Glomerular endothelial cell (primary cell): ENCODE measurements around the gene BBX. TPM values are rescaled to one million over a fixed set of nuclear protein-coding genes. Genes with fewer than 3 reads are reported as not detected.

ENCODE experiments used
- DNase-seq: peaks from one replicate; pipeline ENCODE4 v3.0.0-alpha.2; 2011; ENCODE audit warnings: low read depth, low spot score; ENCODE audit errors: extremely low read depth
- total RNA-seq: library from RNA; depleted of rRNA; stranded (reverse); fragments of >200 nt; gene quantifications from 2 replicates; pipeline ENCODE4 v1.2.3, GENCODE V29; 2015

BBX gene
- total RNA-seq, 1 donor from 2014 or later = 42.0 TPM

DNA sequence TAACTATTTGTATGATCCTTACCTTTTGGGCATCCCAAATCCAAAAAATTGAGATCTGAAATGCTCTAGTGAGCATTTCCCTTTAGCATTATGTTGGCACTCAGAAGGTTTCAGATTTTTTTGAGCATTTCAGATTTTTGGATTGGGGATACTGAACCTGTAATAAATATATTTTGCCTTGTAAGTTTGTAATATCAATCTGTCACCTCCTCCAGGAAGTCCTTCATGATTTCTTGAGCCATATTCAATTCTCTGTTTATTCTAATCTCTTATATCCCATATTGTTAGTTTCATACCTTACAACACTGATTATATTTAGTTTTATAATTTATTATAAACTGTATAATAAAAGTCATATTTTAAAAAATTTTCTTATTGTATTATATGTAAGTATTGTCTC lies 215.2 kb downstream of the BBX start:
- no peak for DNase-seq

DNA sequence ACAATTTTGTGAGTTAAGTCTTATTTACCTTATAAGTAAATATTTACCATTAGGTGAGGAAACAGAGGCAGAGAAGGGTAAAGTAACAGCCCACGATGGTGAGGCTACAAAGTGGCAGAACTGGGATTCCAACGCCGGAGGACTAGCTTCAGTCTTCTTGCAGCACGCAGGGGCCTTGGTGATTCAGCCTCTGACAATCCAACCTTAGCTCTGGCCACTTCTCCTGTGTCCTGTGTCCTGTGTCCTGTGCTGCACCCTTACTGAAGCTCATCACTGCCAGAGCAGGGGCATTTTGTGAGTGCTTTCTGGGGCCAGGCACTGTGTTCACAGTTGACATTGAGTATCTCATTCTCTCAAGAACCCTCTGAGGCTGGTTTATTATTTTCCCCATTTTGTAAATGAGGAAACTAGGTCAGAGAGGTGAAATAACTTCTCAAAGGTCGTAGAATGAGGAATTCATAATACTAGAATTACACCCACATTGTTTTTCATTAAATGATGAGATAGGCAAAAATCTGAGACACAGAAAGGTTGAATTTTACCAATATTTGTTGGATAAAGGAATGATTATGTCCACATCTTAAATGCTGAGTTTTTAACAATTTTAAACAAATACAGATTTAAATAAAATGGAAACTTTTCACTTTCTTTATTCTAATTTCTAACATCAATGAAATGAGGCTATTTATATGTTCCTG lies 215.9 kb downstream of the BBX start:
- no peak for DNase-seq

DNA sequence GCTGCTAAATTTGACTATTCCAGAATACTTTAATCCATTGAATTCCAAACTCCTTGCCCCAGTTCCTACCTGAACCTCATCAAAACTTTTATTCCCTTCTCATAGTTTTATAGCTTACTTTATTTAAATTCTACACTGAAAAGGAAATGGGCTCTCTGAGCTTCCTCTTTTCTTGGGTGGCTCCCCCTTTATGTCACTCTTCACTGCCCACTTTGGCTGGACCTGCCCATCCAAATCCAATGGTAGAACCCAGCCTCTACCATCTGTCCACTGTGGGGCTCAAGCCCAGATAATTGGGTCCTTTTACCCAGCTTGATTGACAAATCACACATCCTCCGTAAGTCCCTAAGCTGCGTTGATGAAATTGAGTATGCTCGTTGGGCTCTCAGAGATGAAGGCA lies 216.5 kb downstream of the BBX start:
- DNase-seq = no peak

DNA sequence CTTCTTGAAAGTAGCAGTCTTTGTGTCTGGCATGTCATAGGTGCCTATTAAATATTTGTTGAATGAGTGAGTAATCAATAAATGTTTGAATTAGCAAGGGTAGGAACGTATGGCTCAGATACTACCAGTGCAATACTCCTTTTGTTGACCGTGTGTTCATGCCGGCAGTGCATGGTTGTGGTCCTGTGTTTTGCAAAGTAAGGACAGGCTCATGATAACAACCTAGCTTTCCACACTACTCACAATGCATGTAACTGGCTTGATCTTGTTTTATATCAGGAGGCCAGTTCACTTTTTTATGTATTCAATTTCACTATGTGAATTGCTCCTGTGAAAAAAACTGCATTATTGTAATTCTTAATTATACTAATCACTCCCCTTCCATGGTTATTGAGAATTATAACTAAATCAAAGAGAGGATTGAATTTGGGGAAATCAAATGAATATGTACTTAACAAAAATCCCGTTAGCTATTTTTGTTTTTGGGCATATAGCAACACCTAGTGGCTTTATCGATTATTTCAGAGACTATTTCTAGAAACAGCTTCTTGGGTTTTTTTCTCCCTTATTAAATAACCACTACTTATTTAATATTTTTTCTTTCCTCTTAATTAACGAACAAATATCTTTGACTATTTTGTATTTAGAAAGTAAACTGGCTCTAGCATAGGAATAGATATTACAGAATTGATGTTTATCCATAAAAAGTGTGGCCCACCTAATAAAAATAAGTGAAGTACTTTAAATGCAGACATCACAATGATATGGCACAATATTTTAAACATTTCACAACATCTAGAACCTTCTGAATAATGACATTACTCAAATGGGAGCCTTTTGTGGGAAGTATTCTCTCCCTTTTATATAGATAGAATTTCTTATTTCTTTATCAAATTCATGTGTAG lies 218.5 kb downstream of the BBX start:
- DNase-seq = peak; percentile 25

DNA sequence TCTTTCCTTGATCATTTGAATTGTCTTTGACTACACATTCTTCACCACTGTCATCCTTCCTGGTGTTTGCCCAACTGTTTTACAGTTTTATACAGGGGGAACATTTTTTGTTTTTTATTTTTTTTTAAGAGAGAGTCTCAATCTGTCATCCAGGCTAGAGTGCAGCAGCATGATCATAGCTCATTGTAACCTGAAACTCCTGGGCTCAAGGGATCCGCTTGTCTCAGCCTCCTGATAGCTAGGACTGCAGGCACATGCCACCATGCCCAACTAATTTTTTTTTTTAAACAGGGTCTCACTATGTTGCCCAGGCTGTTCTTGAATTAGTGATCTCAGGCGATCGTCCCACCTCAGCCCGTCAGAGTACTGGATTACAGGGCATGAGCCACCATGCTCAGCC lies 222.6 kb downstream of the BBX start:
- no peak for DNase-seq

DNA sequence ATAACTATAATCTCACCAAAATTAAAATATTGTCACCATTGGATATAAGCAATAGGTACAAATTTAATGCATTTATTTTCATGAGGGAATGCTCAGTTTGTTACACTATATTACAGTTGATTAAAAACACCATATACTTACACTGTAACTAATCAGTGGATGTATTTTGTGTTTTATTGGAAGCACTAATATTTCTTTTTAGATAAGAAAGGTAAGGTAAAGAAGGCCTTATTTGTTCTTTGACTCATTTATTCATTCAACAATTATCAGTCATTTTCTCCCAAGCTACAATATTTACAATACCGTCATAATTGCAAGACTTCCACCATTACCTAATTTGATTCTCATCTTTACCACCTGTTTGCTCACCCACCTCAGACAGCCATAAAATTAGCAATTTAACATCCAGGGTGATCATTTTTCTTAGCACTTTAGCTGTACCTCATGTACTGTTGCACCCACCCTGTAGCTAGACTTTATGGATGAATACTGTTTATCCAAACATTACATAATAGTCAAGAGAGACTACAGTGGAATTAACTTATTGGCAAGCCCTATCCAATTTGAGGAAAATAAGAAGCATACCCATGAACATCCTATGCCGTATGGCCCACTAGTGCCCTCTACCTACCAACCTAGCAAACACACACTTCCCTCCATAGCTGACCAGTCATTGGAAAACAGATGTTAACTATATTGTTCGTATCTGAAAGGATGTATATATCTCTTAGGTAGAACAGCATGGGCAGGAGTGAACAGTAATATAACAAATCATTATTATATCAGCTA lies 229.6 kb downstream of the BBX start:
- no peak for DNase-seq

DNA sequence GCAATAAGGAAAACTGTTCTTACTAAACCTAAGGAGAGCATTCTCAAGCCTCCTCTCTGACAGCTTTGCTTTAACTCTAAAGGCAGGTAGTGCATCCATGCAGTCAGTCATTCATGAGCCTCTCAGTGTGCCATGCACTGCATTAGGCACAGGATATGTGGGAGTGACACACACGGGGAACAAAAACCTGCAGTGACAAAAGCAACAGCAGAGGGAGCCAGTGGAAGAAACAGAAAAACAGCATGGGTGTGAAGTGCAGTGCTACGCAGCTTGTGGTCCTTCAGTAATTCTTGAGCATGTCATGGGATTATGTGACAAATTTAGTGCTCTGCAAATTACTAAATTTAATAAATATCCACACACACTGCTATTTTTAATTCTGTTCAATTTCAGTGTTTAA lies 230.7 kb downstream of the BBX start:
- DNase-seq = no peak

DNA sequence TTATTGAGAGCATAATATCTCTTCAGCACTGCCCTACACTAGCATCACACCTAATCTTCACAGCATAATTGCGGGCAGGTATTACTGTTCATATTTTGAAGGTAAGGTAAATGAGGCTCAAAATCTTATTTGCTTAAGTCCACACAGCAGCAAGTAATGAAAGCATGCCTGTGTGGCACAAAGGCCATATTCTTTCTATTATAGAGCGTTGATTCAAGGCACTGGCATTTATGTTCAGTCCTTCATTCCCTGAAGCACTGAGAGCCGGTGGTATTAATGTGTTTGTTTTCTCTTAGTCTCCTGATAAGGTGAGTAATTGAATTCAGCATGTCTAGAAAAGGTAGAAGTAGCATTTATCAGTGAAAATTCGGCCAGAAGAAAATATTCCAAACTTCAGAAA lies 231.2 kb downstream of the BBX start:
- DNase-seq = no peak

DNA sequence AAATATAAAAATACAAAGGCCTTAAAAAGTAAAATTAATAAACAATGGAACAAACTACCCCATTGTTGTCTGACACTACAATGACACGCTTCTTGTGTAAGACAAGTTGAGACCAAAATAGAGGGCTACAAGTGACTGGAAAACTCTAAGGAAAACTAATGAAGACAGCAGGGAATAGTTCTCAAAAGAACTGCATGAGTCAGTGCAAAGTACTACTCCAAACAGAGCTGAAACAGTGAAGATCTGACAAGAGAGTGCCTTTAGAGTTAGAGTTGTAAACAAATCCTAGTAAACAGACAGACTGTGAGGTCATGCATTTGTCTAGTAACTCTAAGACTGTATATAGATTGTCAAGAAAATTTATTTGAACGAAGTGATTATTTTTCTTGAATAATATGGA lies 233.9 kb downstream of the BBX start:
- no peak for DNase-seq

DNA sequence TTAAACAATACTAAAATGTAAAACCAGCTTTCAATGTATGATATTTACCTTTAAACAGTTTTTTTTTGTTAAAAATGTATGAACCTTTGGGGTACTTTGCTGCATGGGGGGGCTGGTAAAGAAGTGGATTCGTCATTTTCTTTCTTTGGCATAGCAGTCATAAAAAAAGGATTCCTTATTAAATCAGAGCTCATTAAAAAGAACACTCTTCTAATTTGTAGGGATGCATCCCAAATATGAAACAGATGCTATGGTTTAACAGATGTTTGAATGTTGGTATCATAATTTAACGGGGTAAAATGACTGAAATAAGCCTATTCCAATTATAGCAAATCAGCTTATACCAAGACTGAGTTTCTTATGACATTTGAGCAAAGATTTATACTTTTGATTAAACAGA lies 234.4 kb downstream of the BBX start:
- DNase-seq = no peak

DNA sequence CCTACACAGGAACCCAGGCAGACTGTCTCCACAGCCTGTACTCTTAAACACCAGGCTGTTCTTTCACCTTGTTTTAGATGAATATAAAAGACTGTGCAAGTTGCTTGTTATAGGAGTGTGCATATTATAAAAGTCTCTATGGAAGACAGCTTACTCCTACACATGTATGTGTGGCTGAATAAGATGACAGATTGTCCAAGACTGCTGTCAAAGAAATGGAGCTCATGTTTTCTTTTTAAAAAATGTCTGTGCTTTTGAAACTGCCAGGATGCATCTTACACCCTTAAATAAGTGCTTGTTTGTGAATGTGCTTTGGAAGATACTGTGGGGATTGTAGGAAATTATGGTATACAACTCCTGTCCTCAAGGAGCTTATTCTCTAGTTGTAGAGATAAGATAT lies 237.4 kb downstream of the BBX start:
- DNase-seq = no peak

DNA sequence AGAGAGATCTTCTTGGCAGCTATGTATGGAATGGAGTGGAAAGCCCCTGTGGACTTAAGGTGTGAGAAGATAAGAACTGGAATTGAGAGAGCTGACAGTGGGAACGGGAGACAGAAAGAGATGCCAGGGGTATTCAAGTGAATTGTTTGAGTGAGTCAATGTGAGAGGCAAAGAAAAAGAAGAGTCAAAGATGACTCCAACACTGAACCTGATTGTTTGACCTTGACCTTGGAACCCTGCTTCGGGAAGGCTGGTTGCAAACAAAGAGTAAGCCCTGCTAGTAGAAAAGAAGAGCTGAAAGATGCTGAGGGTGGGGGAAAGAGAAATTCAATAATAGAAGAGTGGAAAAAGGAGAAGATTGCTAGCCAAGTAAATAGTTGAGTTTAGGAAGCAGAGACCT lies 238.6 kb downstream of the BBX start:
- no peak for DNase-seq

DNA sequence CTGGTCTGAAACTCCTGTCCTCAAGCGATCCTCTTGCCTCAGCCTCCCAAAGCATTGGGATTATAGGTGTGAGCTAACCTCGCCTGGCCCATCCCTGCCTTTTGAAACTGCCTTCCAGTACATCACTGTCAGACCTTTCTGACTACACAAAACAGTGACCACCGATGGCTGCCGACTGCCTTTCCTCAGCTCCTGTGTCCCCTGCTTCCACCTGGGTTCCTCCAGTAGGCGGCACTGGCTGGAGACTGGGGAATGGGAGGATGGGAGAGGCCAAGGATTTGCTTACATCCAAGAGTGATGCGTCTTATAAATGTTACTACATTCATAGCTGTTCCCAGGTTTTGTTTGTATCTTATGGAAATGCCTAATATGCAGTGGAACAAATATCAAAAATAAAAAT lies 242.8 kb downstream of the BBX start:
- no peak for DNase-seq

DNA sequence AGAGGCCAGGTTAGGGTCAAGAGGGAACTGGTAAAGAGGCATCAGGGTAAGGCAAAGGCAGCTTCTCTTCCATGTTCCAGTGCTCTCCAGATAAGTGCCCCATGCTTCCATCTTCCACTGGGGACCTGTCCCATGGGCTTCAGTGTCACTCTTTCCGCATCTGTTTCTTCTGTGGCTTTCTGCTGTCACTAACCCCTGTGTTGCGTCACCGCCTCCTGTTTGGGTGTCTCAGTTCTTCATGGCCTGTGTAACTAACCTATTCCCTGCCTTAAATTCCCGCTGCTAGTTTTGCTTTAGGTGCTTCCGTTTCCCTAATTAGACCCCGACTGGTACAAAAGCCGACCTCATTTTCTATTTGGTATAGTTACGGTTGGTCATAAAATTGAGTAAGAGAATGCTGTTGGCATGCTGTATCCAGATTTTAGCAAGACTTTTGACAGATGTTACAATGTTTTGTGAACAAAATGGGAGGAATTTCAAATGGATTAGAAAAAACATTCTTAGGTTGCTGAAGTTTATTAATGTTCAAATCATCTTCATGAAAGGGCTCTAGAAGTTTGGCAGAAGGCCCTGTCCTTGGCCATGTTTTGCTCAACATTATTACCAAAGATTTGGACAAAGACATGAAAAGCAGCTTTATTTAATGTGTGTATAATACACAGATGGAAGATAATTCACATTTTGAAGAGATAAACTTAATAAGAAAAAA lies 245.3 kb downstream of the BBX start:
- no peak for DNase-seq

DNA sequence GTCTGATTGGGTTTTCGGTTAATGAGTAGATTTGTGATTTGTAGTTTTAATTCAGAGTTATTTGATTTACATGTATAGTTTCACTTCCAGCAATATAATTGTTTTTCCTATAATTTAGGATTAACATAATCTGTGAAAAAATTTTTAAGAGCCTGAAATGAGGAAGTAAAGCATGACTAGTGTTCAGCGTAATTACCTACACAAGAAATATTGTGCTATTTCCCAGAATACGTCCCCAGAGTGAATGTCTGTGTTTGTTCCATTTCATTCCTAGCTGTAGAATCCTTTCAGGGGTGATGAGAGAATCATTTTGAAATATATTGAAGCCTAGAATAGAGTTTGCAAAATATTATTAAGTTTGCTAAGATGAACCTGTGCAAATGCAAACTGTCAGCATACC lies 247.1 kb downstream of the BBX start:
- no peak for DNase-seq

DNA sequence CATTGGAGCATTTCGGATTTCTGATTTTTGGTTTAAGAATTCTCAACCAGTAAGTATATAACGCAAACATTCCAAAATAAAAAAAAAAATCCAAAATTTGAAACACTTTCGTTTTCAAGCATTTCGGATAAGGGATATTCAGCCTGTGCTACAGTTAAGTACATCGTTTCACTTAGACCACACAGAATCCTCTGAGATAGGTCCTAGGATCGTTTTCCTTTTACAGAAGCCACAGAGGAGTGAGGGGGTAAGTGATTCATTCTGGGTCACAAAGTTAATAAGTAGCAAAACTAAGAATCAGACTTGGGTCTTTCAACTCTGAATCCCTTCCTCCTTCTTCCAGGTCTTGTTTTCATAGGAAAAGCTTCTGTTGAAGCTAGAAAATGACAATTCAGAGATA lies 249.3 kb downstream of the BBX start:
- DNase-seq = no peak

DNA sequence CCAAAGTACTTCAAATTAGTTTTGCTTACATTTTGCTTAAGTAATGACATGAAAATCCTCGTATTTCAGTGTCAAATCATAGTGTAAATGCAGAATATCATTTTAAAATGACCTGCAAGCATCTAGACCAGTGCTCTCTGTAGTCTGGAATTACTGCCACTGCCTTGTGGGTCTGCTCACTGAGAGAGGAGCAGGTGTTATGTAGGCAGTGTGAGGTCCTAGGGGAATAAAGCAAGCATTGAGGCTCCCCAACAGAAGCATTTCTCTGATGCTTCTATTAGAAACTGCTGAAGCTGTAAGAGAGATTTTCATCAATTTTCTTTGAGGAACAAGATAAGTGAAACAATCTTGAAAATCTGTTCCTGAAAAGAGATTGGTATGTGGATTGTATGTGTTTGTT lies 253.2 kb downstream of the BBX start:
- DNase-seq = no peak

DNA sequence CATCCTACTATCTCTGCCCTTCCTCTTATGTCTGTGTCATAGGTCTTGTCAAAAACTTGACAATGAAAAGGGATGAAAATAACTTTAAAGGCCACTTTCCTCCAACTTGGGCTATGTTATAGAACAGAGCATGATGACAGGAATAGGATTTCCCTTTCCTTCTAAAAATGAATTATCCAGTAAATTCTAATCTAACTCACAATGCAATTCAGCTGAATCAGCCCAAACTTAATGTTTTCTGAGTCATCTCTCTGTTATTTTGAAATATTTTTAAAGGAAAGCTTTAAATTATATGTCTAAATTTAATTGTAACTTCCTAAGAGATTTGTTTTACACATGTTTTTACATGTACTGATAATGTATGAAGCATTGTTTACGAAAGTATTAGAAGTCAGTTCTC lies 258.5 kb downstream of the BBX start:
- no peak for DNase-seq

DNA sequence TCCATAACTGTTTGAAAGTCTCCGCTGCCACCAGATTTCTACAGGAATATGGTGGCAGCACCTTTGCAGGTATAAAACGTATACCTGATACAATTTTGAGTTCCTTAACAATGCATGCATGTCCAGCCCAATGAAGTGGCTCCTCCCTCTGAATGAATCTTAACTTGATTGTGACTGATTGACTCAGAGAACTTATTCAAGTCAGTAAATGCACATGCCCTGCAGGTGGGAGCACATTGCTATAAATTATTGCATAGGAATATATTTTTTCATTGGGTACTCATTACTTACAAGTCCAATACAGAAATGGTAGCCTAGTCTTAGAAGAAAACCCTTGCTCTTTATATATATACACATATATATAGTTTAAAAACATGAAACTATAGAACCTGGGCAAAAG lies 259.3 kb downstream of the BBX start:
- no peak for DNase-seq

DNA sequence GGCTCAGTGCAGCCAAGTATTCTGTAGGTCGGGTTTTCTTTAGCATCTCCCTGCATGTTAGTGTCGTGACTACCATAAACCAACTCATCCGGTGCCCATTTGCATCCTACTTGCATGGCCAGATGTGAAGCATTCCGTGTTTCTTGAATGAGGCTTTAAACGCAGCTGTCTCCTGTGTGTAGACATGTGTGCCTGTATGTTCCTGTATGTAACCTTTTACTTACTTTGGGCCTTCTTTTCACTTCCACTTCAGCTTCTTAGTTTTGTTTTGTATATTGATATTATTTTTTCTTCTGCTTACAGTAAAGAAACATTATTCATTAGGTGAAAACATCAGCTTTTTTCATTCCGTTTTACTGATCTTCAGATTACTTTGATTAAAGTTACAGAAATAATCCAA lies 267.9 kb downstream of the BBX start:
- DNase-seq = no peak

DNA sequence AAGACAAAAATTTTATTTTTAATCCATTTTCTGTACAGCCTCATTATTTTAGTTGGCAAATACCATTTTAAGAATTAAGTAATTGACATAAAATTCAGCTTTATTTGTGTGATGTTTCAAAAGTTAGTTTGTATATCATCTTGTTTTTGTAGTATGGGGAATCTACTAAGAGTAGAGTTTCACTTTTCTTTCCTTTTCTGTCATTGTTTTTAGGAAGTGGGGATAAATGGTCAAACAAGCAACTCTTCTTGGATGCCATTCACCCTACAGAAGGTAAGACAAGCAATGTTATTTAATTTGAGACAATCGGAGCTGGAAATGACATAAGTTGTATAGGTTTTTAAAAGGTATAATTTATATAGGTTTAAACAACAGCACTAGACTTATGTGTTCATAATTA lies 268.3 kb downstream of the BBX start:
- DNase-seq = no peak
